Sigmoid colon (tissue), 4 donors: Measurements from ENCODE around the gene KRT26.

Experiments
- CTCF ChIP-seq, 4 experiments: fragments of 450-650 bp in 3 of 4; fragments of 200-600 bp in 1 of 4; IDR thresholded peaks; one replicate each; pipeline ENCODE4 v1.5.1; 2016 to 2019; ENCODE audit warnings: antibody characterized with exemption in 4 of 4, mild to moderate bottlenecking in 3 of 4, moderate library complexity in 2 of 4
- POLR2A ChIP-seq, 2 donors: fragments of 450-650 bp; IDR thresholded peaks; one replicate each; pipeline ENCODE4 v1.6.1; 2016; ENCODE audit warnings: antibody characterized with exemption in 2 of 2, mild to moderate bottlenecking in 2 of 2, moderate library complexity in 2 of 2
- POLR2AphosphoS5 ChIP-seq, 4 donors: sonication (generic); formaldehyde crosslinking; IDR thresholded peaks; one replicate each; pipeline ENCODE4 v1.6.1; 2017; ENCODE audit warnings: antibody characterized with exemption in 4 of 4

- TF ChIP-seq CTCF (IDR thresholded peaks at IDR 0.05): no peak
- no peak for TF ChIP-seq POLR2A (IDR thresholded peaks at IDR 0.05)
- no peak for TF ChIP-seq POLR2AphosphoS5 (IDR thresholded peaks at IDR 0.05)
Observed at GRCh38 chr17:40791111-40791510, 19.1 kb upstream of the KRT26 start.
